GM12892 (cell line): ENCODE results near the gene CD58.
A peak's percentile ranks its signal among the peaks of the same experiment; 100 is the strongest.

Experiments used
- POLR2A ChIP-seq: IDR thresholded peaks from 2 replicates; pipeline ENCODE4 v1.6.1; 2011; ENCODE audit warnings: low read depth, low read length, control low read depth
- POLR2AphosphoS5 ChIP-seq: IDR thresholded peaks from 2 replicates; pipeline ENCODE4 v1.6.1; 2011; ENCODE audit warnings: low read depth, low read length, control low read depth
- TAF1 ChIP-seq: IDR thresholded peaks from 2 replicates; pipeline ENCODE4 v1.6.1; 2011; ENCODE audit warnings: low read depth, mild to moderate bottlenecking, control low read depth, low read length, borderline replicate concordance

DNA sequence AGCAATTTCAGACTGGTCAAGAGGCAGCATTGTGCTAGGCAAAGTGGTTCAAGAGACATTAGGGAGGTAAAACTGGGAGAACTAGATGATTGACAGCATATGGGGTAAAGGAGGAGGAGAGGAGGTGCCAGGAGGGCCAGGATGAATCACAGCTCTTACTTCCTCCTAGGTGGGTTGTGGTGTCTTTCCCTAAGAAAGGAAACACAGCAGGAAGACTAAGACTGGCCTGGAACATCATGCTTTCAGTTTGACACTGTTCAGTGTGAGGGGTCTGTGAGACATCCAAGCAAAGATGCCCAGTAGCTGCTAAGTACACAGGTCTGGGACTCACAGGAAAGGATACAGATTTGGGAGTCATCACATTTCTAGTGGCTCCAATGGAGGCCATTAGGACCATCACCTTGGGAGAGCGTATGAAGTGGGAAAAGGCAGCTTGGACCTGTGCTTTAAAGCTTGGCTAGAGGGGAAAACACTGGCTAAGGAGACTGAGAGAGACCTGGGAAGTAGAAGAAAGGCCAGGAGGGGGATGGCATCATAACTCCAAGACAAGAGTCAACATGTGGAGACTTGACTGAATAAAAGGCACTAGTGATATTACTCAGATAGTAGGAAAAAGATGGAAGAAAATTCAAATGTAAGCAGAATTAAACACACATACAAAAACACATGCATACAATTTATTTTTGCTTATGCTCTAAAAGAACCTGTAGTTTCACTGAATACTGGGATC is 17.3 kb downstream of the CD58 start:
- TF ChIP-seq POLR2A (peak; percentile 29; the same call in 1 of the 2 replicates), POLR2AphosphoS5 (peak; percentile 51), TAF1 (no peak)
